COLO829 (cell line): ENCODE measurements around the gene BTK.
"Not testable (repeated sequence)": the region's sequence is repeated elsewhere in the genome, so short reads cannot be mapped to it uniquely, and the experiment has no call there.

Source experiments
- DNase-seq: peaks from one replicate; pipeline ENCODE4 v3.0.0; 2012; ENCODE audit warnings: low spot score

Gene BTK

DNA sequence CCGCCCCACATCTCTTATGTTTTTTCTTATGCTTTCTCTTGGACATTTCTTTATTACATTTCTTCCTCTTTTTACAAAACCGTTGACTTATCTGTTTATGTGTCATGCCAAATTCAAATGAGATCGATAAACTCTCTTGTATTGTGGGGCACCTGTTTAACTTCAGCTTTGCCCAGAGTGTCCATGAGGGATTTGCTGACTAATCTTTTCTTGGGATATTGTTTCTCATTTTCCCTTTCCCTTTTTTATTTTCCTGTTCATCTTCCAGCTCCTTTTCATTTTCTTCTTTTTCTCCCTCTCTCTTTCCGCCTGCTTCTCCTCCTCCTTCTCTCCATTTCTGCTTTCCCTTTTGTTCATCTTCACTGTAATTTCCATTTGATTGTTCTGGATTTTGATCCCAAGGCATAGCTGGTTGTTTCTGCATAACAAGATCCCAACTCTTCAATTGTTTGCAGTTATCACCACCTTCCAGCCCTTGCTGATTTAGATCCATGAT, 48.2 kb downstream of the BTK start:
- no peak for DNase-seq

DNA sequence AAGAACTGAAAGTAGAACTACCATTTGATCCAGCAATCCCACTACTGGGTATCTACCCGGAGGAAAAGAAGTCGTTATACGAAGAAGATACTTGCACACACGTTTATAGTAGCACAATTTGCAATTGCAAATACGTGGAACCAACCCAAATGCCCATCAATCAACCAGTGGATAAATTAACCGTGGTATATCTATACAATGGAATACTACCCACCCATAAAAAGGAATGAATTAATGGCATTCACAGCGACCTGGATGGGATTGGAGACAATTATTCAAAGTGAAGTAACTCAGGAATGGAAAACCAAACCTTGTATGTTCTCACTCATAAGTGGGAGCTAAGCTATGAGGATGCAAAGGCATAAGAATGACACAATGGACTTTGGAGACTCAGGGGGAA, 51.7 kb downstream of the BTK start:
- not testable (repeated sequence) for DNase-seq

DNA sequence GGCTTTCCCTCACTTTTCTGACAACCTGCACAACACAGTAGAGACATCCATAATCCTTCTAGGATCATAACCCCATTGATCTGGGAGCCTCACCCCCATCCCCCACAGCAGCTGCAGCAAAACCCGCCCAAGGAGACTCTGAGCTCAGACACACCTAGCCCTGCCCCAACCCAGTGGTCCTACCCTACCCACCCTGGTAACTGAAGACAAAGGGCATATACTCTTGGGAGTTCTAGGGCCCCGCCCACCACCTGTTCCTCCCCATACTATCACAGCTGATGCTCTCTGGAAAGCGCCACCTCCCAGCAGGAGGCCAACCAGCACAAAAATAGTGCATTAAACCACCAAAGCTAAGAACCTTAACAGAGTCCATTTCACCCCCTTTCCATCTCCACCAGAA, 59.4 kb downstream of the BTK start:
- not testable (repeated sequence) for DNase-seq

DNA sequence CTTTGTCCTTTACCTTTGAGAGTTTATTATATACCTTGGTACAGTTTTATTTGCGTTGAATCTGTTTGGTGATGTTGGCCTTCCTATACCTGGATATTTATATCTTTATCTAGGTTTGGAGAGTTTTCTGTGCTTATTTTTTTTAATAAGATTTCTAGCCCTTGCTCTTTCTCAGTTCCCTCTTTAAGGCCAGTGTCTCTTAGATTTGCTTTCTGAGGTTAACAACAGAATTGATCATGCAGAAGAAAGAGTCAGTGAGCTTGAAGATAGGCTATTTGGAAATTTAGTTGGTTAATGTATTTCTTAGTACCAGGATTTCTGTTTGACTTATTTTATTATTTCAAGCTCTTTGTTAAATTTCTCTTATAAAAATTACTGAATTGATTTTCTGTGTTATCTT, 82.2 kb downstream of the BTK start:
- DNase-seq: no peak
